ENCODE data around the gene CCDC187.

DNA sequence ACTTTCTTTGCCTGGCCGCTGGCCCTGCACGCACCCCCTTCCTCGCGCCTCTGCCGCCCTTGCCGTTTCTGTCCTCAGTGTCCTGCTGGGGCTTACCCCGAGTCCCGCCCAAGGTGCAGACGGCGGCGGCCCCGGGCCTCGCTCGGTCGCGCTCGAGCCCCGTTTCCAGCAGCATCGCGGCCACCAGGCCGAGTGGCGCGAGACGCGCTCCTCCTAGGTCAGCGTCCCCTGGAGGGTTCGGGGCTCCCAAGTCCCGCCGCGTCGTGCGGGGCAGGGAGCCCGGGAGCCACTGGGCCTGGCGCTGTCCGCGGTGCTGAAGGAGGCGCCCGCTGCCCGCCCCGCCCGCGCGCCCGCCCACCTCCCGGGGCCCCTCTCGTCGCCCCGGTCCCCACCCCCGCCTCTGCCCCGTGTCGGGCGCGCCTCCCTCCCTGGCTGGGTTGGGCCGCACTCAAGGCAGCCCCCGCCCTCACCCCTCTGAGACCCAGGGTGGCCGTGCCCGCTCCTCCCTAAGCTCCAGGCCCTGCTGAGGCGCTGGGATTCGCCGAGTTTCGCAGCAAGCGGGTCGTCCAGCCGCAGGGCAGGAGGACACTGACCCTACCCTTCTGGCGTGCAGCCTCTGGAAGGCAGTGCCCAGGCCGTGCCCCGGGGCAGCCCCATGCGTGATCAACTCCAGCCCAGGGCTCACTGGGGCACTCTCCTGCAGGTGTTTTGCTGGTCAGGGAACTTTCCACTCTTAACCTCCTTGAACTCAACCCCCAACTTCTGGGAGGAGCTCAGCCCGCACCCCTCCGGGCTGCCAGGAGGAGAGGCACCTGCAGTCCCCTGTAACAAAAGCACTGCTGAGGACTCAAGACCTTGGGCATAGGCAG, 98.8 kb downstream of the CCDC187 start, which contains the start of gene LHX3:
- TF ChIP-seq EP300 (IDR thresholded peaks at IDR 0.05) (no peak), POLR2A (IDR thresholded peaks at IDR 0.05) (no peak)
- TF ChIP-seq, protein P1, sequence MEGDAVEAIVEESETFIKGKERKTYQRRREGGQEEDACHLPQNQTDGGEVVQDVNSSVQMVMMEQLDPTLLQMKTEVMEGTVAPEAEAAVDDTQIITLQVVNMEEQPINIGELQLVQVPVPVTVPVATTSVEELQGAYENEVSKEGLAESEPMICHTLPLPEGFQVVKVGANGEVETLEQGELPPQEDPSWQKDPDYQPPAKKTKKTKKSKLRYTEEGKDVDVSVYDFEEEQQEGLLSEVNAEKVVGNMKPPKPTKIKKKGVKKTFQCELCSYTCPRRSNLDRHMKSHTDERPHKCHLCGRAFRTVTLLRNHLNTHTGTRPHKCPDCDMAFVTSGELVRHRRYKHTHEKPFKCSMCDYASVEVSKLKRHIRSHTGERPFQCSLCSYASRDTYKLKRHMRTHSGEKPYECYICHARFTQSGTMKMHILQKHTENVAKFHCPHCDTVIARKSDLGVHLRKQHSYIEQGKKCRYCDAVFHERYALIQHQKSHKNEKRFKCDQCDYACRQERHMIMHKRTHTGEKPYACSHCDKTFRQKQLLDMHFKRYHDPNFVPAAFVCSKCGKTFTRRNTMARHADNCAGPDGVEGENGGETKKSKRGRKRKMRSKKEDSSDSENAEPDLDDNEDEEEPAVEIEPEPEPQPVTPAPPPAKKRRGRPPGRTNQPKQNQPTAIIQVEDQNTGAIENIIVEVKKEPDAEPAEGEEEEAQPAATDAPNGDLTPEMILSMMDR (IDR thresholded peaks at IDR 0.05): no peak

Measured in tibial nerve (tissue), 4 donors.